HG02870 (cell line): Measurements from ENCODE around the gene SLC22A6.
"Not testable (repeated sequence)": the region's sequence is repeated elsewhere in the genome, so short reads cannot be mapped to it uniquely, and the experiment has no call there.

ENCODE experiments used
- ATAC-seq: cut with Tn5 transposase; IDR thresholded peaks from one replicate; pipeline ENCODE4 v1.9.1; 2021; ENCODE audit warnings: mild to moderate bottlenecking, moderate library complexity; ENCODE audit not compliant: unreplicated experiment

Gene SLC22A6

DNA sequence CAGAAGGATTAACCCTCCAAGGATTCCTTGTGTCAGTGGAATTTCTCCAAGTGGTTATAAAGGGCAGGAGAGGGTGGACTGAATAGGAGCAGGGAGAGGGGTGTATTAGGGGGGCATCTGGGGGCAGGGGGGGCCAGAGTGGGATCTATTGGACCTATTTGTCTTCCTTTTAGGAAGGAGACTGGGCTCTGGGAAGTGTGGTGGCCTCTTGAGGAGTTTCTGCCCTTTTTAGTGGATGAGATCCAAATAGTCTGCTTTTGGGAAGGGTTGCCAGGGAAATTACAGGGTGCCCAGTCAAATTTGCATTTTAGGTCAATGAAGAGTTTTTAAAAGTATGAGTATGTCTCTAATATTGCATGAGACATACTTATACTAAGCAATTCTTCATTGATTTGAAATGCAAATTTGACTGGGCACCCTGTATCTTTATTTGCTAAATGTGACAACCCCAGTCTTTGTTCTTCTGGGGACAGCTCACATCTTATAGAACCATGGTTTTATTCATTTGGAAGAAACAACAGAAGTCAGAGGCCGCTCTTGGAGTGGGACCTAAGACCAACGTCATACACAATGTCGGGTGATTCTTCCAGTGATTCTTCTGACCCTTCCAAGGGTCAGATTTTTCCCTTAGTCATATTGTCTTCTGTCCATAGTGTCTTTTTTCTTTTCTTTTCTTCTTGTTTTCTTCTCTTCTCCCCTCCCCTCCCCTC, 429 bp upstream of the SLC22A6 start:
- no peak for ATAC-seq

GRCh38 chr11:62983536-62984199, 1.1 kb downstream of the SLC22A6 start:
- ATAC-seq = no peak

- ATAC-seq = no peak
Measured at GRCh38 chr11:62981743-62982142, 3.0 kb downstream of the SLC22A6 start.

DNA sequence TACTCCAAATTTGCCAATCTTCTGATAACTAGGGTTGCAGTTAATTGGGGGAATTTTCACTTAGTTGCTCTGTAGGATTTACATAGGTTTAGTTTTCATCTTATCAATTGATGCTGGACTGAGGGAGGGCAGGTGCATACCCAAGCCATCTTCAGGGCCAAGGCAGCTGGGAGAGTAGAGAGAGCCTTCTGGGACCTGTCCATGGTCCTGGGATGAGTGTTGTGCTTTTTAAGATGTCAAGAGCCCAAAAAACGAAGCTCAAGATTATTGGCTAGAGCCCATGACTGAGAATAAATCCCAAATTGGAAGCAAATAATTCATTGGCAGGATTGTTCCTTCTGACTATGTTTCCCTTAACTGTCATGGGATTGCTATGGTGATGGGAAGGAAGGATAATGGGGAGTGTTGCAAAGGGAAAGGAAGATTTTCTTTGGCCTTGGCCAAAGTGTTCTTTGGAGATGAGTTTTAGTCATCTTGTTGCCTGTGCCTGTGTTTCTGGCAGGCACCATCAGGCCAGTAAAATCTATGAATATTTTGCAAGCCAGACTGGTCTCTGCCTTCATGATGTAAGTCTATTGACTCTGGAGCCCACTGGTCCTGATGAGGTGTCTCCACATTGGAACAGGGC, 4.5 kb downstream of the SLC22A6 start:
- no peak for ATAC-seq

- ATAC-seq = no peak
Measured at GRCh38 chr11:62976109-62976508, 8.7 kb downstream of the SLC22A6 start.

DNA sequence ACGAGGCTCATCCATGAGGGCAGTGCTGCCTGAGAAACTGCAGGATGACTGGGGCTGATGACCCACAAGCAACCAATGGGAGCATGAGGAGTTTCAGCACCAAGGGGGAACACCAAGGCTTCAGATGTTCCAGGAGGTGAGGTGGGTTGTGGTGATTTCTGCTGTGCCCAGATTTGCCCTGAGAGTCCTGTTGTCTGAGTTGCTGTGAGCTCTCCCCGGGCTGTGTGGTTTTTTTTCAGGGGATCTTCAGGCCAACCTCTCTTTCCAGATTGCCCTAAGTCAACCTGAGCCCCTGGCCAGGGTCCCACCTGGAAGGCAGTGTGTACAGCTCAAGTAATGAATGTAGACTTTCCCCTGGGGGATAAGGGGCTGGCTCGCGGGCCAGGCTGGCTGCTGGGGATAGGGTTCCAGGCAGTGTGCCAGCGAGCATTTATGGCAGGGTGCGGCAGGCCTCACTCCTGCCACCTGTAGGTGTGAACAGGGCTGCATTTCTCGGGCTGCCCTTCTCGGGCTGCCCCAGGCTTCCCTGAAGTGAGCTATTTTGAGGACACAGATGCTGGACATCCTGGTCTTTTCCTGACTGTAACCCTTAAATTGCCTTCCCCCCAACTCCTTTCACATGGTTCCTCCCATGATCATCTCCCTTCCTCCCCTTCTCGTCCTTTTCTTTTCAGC, 9.8 kb downstream of the SLC22A6 start:
- no peak for ATAC-seq

DNA sequence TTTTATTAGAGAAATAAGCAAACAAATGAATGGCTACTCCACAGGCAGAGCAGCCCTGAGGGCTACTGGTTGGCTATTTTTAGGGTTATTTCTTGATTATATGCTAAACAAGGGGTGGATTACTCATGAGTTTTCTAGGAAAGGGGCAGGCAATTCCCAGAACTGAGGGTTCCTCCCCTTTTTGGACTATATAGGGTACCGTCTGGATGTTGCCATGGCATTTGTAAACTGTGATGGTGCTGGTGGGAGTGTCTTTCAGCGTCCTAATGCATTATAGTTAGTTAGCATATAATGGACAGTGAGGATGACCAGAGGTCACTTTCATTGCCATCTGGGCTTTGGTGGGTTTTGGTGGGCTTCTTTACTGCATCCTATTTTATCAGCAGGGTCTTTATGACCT, 19.2 kb downstream of the SLC22A6 start:
- ATAC-seq = no peak

- ATAC-seq = no peak
Measured at GRCh38 chr11:62962391-62962790, 22.4 kb downstream of the SLC22A6 start.

DNA sequence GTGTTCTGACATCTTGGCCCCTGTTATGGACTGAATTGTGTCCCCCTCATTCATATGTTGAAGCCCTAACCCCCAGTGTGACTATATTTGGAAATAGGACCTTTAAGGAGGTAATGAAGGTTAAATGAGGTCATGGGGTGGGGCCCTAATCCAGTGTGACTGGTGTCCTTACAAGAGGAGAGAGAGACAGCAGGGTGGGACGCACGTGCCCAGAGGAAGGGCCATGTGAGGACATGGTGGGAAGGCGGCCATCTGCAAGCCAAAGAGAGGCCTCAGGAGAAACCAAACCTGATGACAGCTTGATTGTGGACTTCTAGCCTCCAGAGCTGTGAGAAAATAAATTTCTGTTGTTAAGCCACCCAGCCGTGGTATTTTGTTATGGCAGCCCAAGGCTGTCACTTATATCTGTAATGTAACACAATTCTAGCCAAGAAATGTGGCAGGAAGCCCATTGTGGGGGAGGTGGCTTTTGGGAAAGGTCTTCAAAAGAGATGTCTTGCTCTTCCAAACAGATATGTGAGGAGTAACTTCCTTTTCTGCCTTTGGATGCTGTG, 23.7 kb downstream of the SLC22A6 start:
- no peak for ATAC-seq

DNA sequence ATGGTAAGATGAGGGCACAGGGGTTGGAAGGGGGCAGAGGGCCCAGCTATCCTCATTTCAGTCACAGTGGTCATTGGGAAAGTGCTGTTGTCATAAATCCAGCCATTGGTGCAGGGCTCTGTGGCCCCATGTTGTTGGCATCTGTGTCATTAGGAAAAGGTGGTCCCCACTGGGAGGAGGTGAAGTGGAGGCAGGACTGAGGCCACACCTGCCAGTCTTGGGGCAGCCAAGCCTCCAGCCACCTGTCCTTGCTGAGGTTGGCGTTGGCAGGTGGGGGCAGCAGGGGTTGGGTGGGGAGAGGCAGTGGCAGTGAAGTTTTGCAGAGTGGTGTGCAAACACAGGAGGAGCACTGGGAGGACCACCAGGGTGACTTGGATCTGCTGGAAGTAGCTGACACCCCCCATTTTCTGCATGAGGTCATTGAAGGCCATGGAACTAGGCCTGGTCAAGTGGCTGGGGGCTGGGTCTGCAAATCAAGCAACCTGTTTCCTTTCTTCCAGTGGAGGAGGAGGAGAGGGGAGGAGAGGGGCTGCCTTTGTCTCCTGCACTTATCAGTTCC, 25.3 kb downstream of the SLC22A6 start:
- no peak for ATAC-seq

GRCh38 chr11:62958547-62959421, 26.0 kb downstream of the SLC22A6 start:
- ATAC-seq = no peak

DNA sequence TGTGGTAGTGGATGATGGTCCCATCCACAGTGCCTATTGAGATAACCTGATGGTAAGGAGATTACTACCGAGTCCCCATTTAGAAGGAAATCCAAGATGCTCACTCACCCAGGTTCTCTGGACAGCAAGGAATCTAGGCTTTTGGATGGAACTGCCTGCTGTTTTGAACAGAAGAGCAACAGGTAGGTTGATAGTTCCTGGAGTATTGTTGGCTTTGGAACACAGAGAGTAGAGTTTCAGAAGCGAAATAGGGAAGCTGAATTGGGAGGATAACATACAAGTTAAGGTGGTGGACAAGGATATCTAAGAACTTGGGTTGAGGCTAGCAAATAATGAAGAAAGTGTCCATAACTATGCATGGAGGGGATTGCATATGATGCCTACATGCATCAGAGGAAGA, 27.6 kb downstream of the SLC22A6 start:
- no peak for ATAC-seq

DNA sequence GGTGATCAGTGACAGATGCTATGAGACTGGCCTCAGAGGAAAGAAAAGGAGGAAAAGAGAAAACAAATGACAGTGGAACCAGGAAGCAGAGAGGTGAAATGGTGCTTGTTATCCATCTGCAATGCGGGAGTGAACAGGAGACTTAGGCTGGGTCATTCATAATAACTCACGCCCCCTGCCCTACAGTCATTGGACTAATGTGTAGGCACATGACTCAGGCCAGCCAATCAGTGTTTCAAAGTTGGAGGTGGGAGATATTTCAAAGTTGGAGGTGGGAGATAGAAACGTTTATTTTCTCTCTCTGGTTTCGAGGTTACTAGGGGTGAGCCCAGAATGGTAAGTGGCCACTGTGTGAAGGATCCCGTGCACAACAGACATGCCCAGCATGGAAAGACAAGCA, 30.3 kb downstream of the SLC22A6 start:
- ATAC-seq = no peak

- no peak for ATAC-seq
Measured at GRCh38 chr11:62953811-62954210, 31.0 kb downstream of the SLC22A6 start.

DNA sequence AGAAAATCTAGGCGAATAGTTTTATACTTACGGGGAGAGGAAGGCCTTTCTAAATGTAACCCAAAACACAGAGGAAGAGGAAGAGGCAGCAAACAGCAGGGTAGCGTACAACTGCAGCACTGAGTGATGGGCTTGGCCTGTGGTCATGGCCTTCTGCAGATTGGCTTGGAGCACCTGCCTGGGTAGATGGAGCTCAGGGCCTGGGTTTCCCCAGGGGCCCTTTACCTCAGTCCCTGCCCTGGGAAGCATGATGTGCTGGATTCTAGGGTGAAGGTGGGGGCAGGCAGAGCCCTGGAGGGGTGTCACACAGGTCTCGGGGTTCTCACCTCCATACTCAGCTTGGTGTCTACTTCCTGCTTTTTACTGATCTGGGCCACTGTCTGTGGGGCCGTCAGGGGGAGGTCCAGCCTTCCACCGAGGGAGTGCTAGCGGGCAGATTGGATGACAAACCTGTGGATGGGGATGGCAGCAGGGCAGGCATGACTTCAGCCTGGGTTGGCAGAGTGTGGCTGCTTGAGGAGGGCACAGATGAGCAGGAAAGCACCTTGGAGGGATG, 35.9 kb downstream of the SLC22A6 start:
- ATAC-seq = no peak

DNA sequence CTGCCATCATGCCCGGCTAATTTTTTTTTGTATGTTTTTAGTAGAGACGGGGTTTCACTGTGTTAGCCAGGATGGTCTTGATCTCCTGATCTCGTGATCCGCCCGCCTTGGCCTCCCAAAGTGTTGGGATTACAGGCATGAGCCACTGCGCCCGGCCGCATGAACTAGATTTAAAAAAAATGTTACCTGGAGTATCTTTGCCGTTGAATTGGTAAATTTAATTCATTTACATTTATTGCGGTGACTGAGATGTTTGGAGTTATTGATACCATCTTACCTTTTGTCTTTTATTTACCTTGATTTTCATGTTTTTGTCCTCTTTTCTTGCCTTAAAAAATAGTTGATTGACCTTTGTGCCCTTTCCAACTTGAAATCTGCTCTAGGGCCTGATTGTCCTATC, 39.2 kb downstream of the SLC22A6 start:
- ATAC-seq = not testable (repeated sequence)

DNA sequence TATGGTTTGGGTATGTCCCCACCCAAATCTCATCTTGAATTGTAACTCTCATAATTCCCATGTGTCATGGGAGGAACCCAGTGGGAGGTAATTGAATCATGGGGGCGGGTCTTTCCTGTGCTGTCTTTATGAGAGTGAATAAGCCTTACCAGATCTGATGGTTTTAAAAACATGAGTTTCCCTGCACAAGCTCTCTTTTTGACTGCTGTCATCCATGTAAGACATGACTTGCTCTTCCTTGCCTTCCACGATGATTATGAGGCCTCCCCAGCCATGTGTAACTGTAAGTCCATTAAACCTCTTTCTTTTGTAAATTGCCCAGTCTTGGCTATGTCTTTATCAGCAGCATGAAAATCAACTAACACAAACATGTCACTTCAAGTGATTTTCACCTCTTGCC, 47.2 kb downstream of the SLC22A6 start:
- ATAC-seq = not testable (repeated sequence)

- ATAC-seq = no peak
Measured at GRCh38 chr11:62934496-62934785, 50.3 kb downstream of the SLC22A6 start.

DNA sequence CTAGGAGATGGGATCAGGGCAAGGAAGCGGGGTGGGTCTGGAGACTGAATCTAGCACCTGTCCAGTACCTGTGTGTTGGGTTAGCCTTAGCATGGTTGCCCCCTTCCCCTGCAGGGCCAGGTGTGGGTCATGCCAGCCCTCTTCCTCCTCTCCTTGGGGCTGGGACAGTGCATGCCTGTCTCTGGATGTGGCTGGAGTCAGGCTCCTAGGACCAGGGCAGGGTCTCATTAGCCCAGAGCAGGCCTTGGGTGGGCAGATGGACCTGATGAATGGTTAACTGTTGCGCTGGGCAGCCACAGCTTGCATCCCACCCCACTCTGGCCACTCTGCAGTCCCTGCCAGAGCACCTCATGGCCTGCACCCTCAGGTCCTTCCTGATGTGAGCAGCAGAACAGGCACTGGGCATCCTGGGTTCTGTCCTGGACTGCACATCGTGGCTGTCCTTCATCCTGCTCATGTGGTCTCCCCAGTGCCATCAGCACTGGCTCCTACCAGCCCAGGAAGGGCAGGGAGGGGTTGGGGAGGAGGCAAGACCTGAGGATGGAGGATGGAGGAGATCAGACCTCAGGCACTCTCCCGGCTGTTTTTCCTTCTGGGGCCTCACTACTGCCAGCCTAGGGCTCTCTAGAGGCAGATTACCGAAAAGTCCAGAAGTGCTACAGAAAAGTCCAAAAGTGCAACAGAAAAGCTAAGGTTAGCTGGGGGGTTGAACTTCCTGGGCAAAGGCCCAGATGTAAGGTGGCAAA, 50.8 kb downstream of the SLC22A6 start:
- no peak for ATAC-seq
